HG03442 (cell line): ENCODE results near the gene ARL6IP6.
A peak's percentile ranks its signal among the peaks of the same experiment; 100 is the strongest.

ENCODE experiments used
- ATAC-seq: cut with Tn5 transposase; IDR thresholded peaks from one replicate; pipeline ENCODE4 v1.9.1; 2021; ENCODE audit warnings: mild to moderate bottlenecking, moderate library complexity; ENCODE audit not compliant: unreplicated experiment

Gene ARL6IP6

DNA sequence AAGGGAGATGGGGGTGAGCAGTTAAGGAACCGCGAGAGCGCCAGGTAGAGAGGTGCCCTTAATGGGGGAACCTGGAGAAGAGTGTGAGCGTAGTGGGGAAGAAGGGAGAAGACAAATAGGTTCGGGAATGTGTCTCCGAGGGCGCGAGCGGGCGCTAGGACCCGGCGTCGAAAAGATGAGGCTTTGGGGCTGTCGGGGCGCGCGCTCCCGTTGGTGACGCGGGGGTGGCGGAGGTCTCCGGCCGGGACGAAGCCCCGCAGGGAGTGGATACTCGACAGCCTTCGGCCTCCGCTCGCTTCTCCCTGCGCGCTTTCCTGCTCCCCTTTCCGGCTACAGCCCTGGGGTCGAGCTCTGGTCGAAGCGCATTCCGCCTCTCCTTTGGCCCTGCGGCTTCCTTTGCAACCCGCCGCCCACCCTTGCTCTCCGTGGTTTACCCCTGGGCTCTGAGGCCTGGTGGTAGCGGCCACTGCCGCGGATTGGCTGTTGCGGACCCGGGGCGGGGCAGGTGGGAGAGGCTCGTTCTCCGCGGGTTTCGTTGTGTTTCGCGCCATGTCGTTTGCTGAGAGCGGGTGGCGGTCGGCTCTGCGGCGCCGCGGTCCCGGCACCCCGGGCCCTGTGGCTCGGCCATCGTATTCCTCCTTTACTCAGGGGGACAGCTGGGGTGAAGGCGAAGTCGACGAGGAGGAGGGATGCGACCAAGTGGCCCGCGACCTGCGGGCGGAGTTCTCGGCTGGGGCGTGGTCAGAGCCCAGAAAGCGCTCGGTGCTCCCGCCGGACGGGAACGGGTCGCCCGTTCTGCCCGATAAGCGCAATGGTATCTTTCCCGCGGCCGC lies at the start of gene ARL6IP6:
TSS of gene ARL6IP6 (plus strand) at position 545 of the 833 bp plus-strand sequence. CDS start at position 550, 5 bp downstream.
- peak; percentile 65 for ATAC-seq

DNA sequence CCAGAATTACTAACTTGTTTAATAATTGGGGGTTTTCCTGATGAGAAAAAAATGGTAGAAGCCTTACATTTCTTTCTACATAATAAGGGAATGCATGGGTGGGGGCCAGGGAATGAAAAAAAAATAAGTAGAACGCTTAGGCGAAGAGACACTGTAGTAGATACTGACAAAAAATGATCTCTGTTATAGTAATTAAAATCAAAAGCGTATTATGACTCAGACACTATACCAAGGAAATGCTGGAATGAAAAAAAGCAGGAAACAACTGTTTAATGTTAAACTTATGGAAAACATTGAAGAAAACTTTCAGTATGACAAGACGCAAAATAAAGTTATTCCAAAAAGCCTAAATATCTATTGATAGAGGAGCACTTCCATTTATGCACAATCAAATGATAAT lies 44.1 kb upstream of the ARL6IP6 start:
- no peak for ATAC-seq

- no peak for ATAC-seq
These were observed 42.0 kb upstream of the ARL6IP6 start for GRCh38 chr2:152676461-152676860.

DNA sequence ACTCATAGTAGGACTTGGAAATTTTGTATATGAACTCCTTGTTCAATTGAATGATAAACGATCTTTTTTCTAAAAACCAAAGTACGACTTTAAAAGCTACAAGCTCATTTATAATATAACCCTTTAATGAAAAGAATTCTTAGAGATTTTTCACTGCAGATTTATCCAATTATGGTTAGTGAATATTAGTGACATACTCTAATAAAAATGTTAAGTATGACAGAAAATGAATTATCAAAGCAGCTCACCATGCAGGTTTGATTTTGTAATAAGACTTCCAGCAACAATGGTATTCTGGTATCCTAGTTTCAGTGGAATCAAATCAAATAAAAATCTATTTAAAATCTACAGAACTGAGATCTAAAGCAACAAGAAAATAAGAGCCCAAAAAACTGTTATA lies 39.6 kb upstream of the ARL6IP6 start:
- ATAC-seq: no peak

GRCh38 chr2:152682663-152683062 lies 35.8 kb upstream of the ARL6IP6 start:
- no peak for ATAC-seq

- ATAC-seq: no peak
These were observed 35.0 kb upstream of the ARL6IP6 start for GRCh38 chr2:152683400-152683799.

DNA sequence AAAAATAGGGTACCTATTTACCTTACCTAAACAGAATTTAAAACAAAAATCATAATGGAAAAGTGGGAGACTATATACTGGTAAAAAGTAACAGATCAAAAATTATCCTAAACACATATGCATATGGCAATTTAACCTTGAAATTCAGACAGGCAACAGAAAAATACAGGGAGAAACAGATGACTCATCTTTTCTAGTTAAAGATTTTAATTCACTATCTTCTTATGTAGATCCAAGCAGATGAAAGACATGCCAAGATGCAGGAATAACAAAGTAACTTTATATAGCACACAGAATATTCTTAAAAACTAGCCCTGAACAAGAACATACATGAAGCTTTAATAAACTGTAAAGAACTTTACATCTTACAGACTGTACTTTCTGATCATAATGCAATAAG lies 32.1 kb upstream of the ARL6IP6 start:
- no peak for ATAC-seq

DNA sequence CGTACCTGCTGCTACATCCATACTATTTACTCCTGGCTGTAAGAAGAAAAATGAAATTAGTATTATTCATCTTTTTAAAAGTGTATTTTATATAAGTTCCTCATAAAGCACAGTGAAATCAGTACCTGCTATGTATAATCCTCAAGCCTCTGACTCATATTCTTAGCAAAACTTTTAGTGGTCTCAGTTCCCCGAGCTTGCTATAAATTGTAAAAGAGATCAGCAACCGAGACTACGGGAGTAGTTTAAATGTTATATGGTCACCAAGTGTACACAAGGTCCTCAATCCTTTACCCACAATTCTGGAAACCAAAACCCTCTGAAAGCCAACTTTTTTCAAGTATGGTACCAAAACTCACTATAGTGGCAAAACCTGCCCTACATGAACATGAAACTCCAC lies 25.4 kb upstream of the ARL6IP6 start:
- peak; percentile 95 for ATAC-seq

DNA sequence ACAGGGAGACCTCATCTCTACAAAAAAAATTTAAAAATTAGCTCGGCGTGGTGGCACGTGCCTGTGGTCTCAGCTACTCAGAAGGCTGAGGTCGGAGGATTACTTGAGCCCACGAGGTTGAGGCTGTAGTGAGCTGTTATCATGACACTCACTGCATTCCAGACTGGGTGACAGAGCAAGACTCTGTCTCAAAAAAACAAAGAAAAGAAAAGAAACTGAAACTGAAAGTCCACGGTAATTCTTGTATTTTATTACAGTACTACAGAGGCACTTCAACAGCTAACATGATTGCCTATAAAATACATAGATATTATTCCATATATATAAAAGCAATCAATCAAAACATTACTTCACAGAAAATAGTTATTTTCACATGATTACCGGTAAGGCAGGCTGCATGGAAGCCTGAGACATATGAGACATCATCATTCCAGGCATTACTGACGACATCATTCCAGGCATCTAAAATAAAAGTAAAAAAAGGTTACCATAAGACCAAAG lies 24.2 kb upstream of the ARL6IP6 start:
- ATAC-seq: peak; percentile 39

- no peak for ATAC-seq
These were observed 22.7 kb upstream of the ARL6IP6 start for GRCh38 chr2:152695763-152696162.

GRCh38 chr2:152696476-152696875 lies 21.9 kb upstream of the ARL6IP6 start:
- ATAC-seq: no peak

DNA sequence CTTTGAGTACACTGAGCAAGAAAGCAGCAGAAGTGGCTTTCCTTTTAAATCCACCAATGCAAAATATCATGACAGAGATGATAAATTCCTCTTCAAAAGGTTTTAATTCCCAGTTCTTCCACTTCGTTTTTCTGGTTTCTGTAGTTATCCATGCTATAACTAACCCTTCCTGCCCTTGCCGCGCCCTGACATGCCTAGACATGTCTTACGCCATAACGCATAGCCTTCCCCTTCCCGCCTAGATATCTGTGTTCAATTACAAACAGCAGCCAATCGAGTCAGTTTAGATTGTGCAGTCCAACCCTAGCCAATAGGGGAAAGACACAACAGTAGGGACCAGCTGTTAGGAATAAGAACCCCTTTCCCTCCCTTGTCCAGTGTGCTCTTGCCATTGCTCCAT lies 17.2 kb upstream of the ARL6IP6 start:
- ATAC-seq: no peak

GRCh38 chr2:152706477-152707021 lies 11.9 kb upstream of the ARL6IP6 start:
- no peak for ATAC-seq

- no peak for ATAC-seq
These were observed 9.7 kb upstream of the ARL6IP6 start for GRCh38 chr2:152708742-152709141.

GRCh38 chr2:152710713-152711112 lies 7.7 kb upstream of the ARL6IP6 start:
- ATAC-seq: no peak

DNA sequence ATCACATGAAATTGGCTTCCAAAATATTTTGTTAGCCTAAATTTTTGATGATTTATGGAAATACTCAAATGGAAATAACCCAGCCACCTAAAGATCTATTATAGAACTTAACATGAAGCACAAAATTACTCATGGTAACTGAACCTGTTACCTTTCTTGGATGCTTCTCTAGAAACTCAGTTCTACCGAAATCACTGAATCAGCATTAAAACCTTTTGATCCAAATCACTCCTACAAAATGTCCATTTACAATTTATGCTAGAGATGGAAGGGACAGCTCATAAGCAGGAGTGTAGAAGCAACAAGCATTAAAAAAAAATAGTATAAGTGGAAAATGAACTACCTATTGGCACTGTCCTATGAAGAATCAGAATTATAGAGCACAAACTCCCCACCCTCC lies 3.3 kb upstream of the ARL6IP6 start:
- ATAC-seq: no peak

DNA sequence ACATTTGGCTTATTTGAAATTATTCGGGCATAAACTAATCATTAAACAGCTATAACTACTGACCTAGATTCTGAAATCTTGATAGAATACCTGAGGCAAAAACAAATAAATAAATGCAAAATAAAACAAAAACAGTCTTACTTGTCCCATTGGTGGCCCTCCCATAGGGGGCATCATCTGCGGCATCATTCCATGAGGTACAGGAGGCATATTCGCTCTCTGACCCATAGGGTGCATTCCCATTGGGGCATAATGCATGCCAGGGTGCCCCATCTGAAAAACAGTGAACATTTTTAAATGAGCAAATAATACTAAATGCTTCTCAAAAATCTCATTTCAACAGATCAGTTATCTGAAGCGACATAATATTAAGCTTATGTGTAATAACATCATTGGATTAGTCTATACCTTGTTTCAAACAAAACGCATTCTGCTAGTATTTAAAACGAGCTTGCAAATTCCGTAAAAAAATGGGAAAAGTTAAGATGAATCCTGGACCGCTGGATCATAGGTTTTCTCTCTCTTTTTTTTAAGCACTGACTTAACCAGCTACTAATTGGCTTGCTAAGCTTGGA lies 2.5 kb upstream of the ARL6IP6 start:
- no peak for ATAC-seq

DNA sequence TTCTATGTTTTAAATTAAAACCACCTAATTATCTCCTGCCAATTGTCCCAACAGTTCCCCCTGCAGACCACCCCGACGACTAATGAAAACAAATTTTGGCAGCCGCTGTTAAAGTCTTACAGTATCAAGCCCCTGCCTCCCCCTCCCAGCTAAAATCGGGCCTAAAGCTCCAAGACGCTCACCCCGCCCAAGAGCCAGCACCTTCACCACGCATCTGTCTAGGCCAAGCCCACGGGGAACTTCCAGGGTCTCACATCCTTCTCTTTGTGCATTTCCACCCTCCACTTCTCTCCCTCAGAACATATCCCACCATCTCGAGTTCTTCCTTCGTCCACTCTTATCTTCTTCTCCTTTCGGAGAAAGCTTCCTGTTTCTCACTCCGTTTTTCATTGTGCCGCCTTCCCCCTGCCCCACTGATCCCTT lies 1.6 kb upstream of the ARL6IP6 start:
- ATAC-seq: no peak

DNA sequence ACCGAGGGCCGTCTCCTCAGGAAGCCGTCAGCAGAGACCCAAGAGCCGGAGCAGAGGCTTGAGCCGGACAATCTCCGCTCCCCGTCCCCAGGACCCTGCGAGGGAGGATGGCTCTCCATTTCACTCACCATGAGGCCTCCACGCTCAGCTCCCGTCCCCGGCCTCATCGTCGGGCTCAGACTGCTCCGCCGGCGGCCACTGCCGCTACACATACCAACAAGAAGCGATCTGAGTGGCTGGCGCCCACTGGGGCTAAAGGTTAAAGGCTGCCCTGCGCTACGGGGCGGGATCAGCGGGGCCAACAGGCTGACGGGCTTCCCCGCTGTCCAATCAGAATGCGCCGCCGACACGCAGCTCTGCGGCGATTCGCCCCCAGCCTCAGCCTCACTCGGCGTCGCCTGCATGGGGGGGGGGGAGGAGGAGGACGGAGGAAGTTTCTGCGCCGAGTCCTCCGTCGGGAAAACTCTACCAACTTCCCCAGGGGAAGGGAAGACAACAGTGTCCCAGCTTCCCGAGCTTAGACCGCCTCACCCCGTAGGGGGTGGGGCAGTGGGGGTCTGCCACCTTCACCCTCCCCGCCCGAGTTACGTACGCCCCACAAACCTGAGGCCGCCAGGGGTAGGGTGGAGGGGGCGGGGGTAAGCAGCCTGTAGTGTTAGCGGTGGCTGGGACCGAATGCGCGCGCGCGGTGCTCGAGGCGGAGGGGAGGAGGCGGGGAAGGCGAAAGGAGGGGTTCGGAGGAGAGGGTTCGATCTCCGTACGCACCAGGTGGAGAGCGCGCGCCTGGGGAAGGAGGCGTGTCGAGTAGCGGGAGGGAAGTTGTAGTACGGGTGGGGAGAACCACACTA lies 968 bp upstream of the ARL6IP6 start, which contains the start of gene PRPF40A:
TSS of gene PRPF40A (minus strand) at position 234 of the 848 bp plus-strand sequence. CDS start at position 212, 22 bp downstream.
- peak; percentile 66 for ATAC-seq

GRCh38 chr2:152718909-152719645 lies 657 bp downstream of the ARL6IP6 start:
- peak; percentile 22 for ATAC-seq
